ENCODE results near the gene FOXP1. TPM values are rescaled to one million over a fixed set of nuclear protein-coding genes. Genes with fewer than 3 reads are reported as not detected.
"Not testable (repeated sequence)": the region's sequence is repeated elsewhere in the genome, so short reads cannot be mapped to it uniquely, and the experiment has no call there.

Gene FOXP1
- polyA plus RNA-seq, 4 donors: 16.0 to 45.3 (median 39.0) TPM

DNA sequence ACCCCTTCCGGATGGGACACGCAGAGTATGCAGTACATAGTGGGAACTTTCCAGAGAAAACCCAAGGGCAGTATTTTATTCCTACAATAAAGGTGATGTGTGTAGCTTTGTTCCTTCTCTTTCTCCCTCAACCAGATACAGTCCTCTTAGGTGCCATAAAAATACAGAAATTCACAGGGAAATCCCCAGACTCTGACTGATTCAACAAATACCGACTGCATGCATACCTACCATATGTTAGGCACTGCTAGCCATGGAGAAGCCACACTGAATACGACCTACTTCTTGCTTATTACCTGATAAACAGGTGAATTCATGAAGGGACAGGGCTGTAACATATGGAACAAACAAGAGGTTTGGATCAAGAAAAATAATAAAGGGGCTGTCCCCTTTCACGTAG, 228.5 kb downstream of the FOXP1 start:
- DNase-seq (ENCODE audit: low read depth in 4 of 4, low spot score in 3 of 4): no peak

- DNase-seq (ENCODE audit: low read depth in 4 of 4, low spot score in 3 of 4): no peak
Measured at GRCh38 chr3:71351403-71352149, 232.0 kb downstream of the FOXP1 start.

DNA sequence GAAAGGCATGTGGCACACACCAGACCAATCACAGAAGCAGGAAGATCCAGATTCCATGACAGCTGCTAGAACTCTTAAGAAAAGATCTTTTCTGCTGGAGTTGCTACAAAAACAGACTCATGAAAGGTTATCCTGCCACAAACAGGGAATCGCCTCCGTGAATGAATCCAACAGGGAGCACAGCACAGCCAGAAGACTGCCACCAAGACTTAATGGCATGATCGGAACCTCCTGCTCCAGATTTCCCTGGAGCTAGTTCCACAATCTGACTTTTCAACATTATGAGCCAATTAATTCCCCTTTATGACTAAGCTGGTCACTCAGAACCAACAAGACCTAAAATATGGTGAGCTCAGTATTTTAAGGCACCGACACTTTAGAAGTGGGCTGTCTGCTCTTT, 232.5 kb downstream of the FOXP1 start:
- no peak for DNase-seq (ENCODE audit: low read depth in 4 of 4, low spot score in 3 of 4)

DNA sequence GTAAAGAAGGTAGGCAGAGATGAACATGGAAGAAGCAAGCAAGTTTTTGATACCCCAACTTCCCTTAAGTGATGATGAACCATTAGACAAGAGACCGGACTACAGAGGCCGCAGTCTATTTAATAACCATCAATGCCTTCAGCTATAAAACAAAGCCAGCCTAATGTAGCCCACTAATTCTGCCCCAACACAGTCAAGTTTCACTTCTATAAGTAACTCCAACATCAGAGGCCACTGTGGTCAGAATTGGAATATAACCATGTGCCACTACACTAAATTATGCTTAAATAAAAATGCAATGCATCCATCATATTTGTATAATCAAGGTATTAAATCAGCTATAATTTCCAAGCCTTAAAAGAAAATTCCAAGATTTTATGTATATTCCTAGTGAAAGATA, 234.7 kb downstream of the FOXP1 start:
- DNase-seq (ENCODE audit: low read depth in 4 of 4, low spot score in 3 of 4): no peak

DNA sequence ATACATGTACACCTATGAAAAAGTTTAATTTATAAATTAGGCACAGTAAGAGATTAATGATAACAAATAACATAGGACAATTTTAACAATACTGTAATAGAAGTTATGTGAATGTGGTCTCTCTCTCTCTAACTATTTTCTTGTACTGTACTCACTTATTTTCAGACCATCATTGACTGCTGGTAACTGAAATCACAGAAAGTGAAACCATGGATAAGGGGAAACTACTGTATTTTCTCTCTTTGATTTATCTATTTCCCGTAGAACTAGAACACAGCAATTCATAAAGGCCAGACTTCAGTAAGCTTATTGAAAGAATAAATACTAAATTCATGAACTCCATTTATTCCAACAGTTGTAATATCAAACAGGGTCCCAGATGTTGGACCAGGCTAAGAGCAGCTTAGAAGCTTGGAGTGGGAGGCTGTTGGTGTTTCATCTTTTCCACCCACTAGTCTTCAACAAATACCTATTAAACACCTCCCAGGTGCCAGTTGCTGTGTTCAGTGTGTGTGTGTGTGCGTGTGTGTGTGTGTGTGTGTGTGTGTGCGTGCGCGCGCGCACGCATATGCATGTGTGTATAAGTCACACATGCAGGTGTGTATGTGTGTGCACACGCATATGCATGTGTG, 235.4 kb downstream of the FOXP1 start:
- DNase-seq (ENCODE audit: low read depth in 4 of 4, low spot score in 3 of 4): no peak

DNA sequence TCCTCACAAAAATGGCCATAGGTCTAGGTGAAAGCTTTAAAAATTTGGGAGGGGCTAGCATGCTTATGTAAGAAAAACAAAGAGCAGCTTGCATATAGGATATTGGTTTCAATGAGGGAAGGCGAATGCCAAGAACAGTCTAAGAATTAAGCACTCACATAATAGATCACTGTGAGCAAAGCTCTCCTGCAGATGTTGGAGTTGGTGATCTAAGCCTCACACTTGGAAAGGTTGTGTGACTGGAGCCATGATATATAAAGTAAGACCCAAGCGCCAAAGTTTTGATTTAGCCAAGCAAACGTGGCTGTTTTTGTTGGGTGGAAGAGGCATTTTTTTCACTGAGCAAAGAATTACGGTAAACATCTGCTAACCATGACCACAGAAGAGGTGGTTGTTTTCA, 237.5 kb downstream of the FOXP1 start:
- no peak for DNase-seq (ENCODE audit: low read depth in 4 of 4, low spot score in 3 of 4)

- no peak for DNase-seq (ENCODE audit: low read depth in 4 of 4, low spot score in 3 of 4)
Measured at GRCh38 chr3:71345429-71346040, 238.0 kb downstream of the FOXP1 start.

DNA sequence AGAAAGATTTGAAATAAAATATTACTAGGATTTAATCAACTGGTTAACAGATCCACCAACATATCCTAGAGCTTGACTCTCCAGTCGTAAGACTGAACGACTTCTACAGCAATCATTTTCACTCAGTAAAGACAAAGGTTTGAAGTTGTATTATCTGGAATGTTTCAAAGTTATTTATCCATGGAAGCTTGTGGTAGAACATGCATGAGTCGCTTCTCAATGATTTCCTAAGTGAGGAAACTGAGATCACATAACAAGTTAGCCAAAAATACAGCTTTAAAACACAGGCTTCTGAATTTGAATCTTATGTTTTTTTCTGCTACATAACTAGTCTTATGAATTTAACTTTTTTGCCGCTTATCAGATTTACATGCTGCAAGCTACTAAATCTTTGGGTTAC, 241.8 kb downstream of the FOXP1 start:
- no peak for DNase-seq (ENCODE audit: low read depth in 4 of 4, low spot score in 3 of 4)

GRCh38 chr3:71339049-71339448, 244.5 kb downstream of the FOXP1 start:
- no peak for DNase-seq (ENCODE audit: low read depth in 4 of 4, low spot score in 3 of 4)

DNA sequence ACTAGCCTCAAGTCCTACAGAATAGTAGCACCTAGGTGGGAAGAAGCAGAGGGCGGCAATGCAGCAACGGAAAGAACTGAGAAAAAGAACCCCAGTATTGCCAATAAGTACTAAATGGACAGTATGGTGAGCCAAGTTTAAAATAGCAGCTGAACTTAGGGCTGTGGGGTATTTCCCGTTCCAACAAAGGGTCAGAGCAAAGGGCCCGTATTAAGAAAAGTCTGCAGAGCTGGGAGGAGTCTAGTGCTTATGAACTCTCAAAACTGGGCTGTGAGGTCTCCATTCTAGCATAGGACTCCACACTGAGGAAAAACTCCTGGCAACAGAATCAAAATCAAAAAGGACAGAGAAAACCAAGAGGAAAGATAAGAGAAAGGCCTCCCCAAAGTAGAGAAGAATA, 250.7 kb downstream of the FOXP1 start:
- no peak for DNase-seq (ENCODE audit: low read depth in 4 of 4, low spot score in 3 of 4)

DNA sequence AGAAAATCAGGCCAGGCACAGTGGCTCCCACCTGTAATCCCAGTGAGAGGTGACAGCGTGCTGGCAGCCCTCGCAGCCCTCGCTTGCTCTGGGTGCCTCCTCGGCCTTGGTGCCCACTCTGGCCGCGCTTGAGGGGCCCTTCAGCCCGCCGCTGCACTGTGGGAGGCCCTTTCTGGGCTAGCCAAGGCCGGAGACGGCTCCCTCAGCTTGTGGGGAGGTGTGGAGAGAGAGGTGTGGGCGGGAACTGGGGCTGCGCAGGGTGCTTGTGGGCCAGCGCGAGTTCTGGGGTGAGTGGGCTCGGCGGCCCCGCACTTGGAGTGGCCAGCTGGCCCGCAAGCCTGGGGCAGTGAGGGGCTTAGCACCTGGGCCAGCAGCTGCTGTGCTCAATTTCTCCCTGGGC, 252.6 kb downstream of the FOXP1 start:
- no peak for DNase-seq (ENCODE audit: low read depth in 4 of 4, low spot score in 3 of 4)

DNA sequence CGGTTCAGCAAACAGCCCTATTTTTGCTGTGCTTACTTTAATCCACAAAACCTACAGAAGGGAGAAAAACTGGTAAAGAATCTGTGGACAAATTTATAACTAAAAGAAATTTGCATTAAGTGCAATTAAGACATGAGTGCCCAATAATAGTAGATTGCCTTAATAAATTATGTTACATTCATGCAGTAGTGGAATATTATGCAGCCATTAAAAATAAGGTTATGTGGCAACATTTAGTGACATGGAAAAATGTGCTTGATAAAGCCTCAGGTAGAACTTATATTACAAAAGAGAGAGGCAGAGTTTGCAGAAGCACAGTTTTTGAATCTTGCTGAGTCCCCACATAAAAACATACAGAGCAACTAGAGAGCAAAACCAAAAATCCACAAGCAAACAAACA, 253.0 kb downstream of the FOXP1 start:
- no peak for DNase-seq (ENCODE audit: low read depth in 4 of 4, low spot score in 3 of 4)

- DNase-seq (ENCODE audit: low read depth in 4 of 4, low spot score in 3 of 4): no peak
Measured at GRCh38 chr3:71329817-71330216, 253.7 kb downstream of the FOXP1 start.

- DNase-seq (ENCODE audit: low read depth in 4 of 4, low spot score in 3 of 4): no peak
Measured at GRCh38 chr3:71328926-71329325, 254.6 kb downstream of the FOXP1 start.

GRCh38 chr3:71327936-71328335, 255.6 kb downstream of the FOXP1 start:
- DNase-seq (ENCODE audit: low read depth in 4 of 4, low spot score in 3 of 4): no peak

DNA sequence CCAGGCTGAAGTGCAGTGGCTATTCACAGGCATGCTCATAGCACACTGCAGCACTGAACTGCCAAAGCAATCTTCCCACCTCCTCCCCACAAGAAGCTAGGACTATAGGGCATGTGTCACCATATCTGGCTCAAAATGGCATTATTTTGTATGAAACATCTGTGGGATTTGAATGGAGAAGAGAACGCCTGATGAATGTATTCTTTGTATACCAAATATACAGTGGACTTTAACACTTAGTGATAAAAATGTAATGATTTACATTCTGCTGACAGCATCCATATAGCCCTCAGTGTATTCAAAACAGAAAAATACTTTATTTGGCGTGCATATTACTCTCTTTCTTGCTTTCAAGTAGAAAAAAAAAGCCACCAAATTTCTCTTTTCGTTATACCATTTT, 257.8 kb downstream of the FOXP1 start:
- no peak for DNase-seq (ENCODE audit: low read depth in 4 of 4, low spot score in 3 of 4)

GRCh38 chr3:71324224-71324623, 259.3 kb downstream of the FOXP1 start:
- not testable (repeated sequence) for DNase-seq (ENCODE audit: low read depth in 4 of 4, low spot score in 3 of 4)

GRCh38 chr3:71323558-71323957, 260.0 kb downstream of the FOXP1 start:
- no peak for DNase-seq (ENCODE audit: low read depth in 4 of 4, low spot score in 3 of 4)

DNA sequence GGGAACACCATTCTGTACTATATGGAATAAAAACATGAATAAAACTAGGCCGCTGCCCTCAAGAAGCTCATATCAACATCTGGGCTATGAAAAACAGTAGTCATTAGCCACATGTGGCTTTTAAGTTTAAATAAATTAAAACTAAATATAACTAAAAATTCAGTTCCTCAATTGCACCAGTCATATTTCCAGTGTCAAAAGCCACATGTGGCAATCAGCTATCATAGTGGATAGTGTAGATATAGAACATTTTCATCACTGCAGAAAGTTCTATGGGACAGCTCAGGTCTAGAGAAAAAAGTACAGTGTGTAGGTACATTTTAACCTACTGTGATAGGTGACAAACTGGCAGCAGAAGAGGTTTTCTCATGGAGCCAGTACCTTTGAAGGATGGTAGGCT, 261.4 kb downstream of the FOXP1 start:
- no peak for DNase-seq (ENCODE audit: low read depth in 4 of 4, low spot score in 3 of 4)

- DNase-seq (ENCODE audit: low read depth in 4 of 4, low spot score in 3 of 4): no peak
Measured at GRCh38 chr3:71319771-71320170, 263.8 kb downstream of the FOXP1 start.

- no peak for DNase-seq (ENCODE audit: low read depth in 4 of 4, low spot score in 3 of 4)
Measured at GRCh38 chr3:71318458-71318827, 265.1 kb downstream of the FOXP1 start.

Measured in left renal pelvis (tissue), 4 donors.